Mesenchymal stem cell (in vitro differentiated cells and primary cell): Measurements from ENCODE around the gene SEMA4G.

ENCODE experiments used
- DNase-seq: peaks from one replicate; pipeline ENCODE4 v3.0.0-alpha.2; 2013
- H2AFZ ChIP-seq: one replicate; pipeline ENCODE4 v1.6.1; 2013; ENCODE audit warnings: low read depth, mild to moderate bottlenecking, control low read depth, inconsistent platforms, low read length, moderate library complexity
- H2AK5ac ChIP-seq: 2 replicates; pipeline ENCODE4 v1.6.1; 2013; ENCODE audit warnings: low read length, moderate library complexity, mild to moderate bottlenecking, inconsistent platforms; ENCODE audit not compliant: severe bottlenecking
- H2BK120ac ChIP-seq: one replicate; pipeline ENCODE4 v1.6.1; 2013; ENCODE audit warnings: low read depth, mild to moderate bottlenecking, inconsistent platforms, low read length, moderate library complexity
- H2BK12ac ChIP-seq, 2 experiments: one replicate each; pipeline ENCODE4 v1.6.1; 2013; ENCODE audit warnings: inconsistent platforms in 2 of 2, low read length in 2 of 2, mild to moderate bottlenecking in 2 of 2, moderate library complexity in 2 of 2, control low read depth in 1 of 2
- H2BK15ac ChIP-seq: one replicate; pipeline ENCODE4 v1.6.1; 2013; ENCODE audit warnings: mild to moderate bottlenecking, low read depth, inconsistent platforms; ENCODE audit not compliant: poor library complexity, severe bottlenecking
- H2BK5ac ChIP-seq: 2 replicates; pipeline ENCODE4 v1.6.1; 2013; ENCODE audit warnings: low read depth, mild to moderate bottlenecking, low read length, control low read depth, inconsistent platforms; ENCODE audit not compliant: poor library complexity, severe bottlenecking
- H3K14ac ChIP-seq, 2 experiments: one replicate each; pipeline ENCODE4 v1.6.1; 2013; ENCODE audit warnings: inconsistent platforms in 2 of 2, low read length in 2 of 2, control low read depth in 1 of 2, mild to moderate bottlenecking in 1 of 2, moderate library complexity in 1 of 2
- H3K18ac ChIP-seq, 2 experiments: one replicate each; pipeline ENCODE4 v1.6.1; 2013; ENCODE audit warnings: inconsistent platforms in 2 of 2, low read length in 2 of 2, control low read depth in 1 of 2, low read depth in 1 of 2, mild to moderate bottlenecking in 1 of 2
- H3K23ac ChIP-seq, 2 experiments: one replicate each; pipeline ENCODE4 v1.6.1; 2013; ENCODE audit warnings: inconsistent platforms in 2 of 2, low read length in 2 of 2, mild to moderate bottlenecking in 2 of 2, moderate library complexity in 2 of 2, control low read depth in 1 of 2
- H3K27ac ChIP-seq: 2 replicates; pipeline ENCODE4 v1.5.1; 2013; ENCODE audit warnings: mild to moderate bottlenecking, moderate library complexity, low read length, control low read depth, inconsistent platforms; ENCODE audit not compliant: poor library complexity, severe bottlenecking
- H3K27me3 ChIP-seq, 2 experiments: 2 replicates each; pipeline versions ENCODE4 v1.6.1 to v1.7.0; 2013; ENCODE audit warnings: low read length in 2 of 2, mild to moderate bottlenecking in 2 of 2, moderate library complexity in 2 of 2, control low read depth in 1 of 2, inconsistent platforms in 1 of 2; ENCODE audit not compliant: control insufficient read depth in 1 of 2, insufficient read depth in 1 of 2
- H3K36me3 ChIP-seq, 2 experiments: 2 replicates each; pipeline versions ENCODE4 v1.6.1 to v1.7.0; 2013; ENCODE audit warnings: low read length in 2 of 2, control low read depth in 1 of 2, inconsistent platforms in 1 of 2, low read depth in 1 of 2, mild to moderate bottlenecking in 1 of 2; ENCODE audit not compliant: insufficient read depth in 2 of 2, control insufficient read depth in 1 of 2
- H3K4ac ChIP-seq, 2 experiments: one replicate each; pipeline ENCODE4 v1.6.1; 2013; ENCODE audit warnings: inconsistent platforms in 2 of 2, low read length in 2 of 2, mild to moderate bottlenecking in 2 of 2, moderate library complexity in 2 of 2, control low read depth in 1 of 2, low read depth in 1 of 2
- H3K4me1 ChIP-seq: 2 replicates; pipeline ENCODE4 v1.6.1; 2013; ENCODE audit warnings: low read depth, low read length, control low read depth; ENCODE audit not compliant: control insufficient read depth, insufficient read depth
- H3K4me2 ChIP-seq: 2 replicates; pipeline ENCODE4 v1.6.1; 2013; ENCODE audit warnings: low read length, mild to moderate bottlenecking, inconsistent platforms; ENCODE audit not compliant: poor library complexity, severe bottlenecking
- H3K4me3 ChIP-seq, 2 experiments: 2 replicates each; pipeline versions ENCODE4 v1.5.1 to v1.7.0; 2013; ENCODE audit warnings: low read length in 2 of 2, mild to moderate bottlenecking in 2 of 2, control low read depth in 1 of 2, low read depth in 1 of 2; ENCODE audit not compliant: insufficient read depth in 1 of 2
- H3K79me1 ChIP-seq: replicated peaks from 2 replicates; pipeline ENCODE4 v1.6.1; 2013; ENCODE audit warnings: mild to moderate bottlenecking, control low read depth, low read length, inconsistent platforms; ENCODE audit not compliant: poor library complexity, severe bottlenecking
- H3K9ac ChIP-seq: 2 replicates; pipeline ENCODE4 v1.7.0; 2013; ENCODE audit warnings: mild to moderate bottlenecking, low read length, moderate library complexity
- H3K9me3 ChIP-seq: 2 replicates; pipeline ENCODE4 v1.7.0; 2013; ENCODE audit warnings: mild to moderate bottlenecking, low read length; ENCODE audit not compliant: control insufficient read depth
- H4K8ac ChIP-seq: one replicate; pipeline ENCODE4 v1.6.1; 2013; ENCODE audit warnings: inconsistent platforms, mild to moderate bottlenecking, low read length, moderate library complexity
- H4K91ac ChIP-seq: one replicate; pipeline ENCODE4 v1.6.1; 2013; ENCODE audit warnings: mild to moderate bottlenecking, low read length, inconsistent platforms
- WGBS: methylation state at CpG from one replicate; pipeline ENCODE4 v1.1.7; 2013; ENCODE audit warnings: mixed read lengths; 5-methylcytosine and 5-hydroxymethylcytosine counted together

SEMA4G gene

GRCh38 chr10:100999742-101000126 is 30.4 kb downstream of the SEMA4G start, which contains the start of gene LZTS2:
TSS of gene LZTS2 (plus strand) at chr10:100999808. CDS start at chr10:101002539, 2,731 bp downstream.
- Histone ChIP-seq H3K4me2 (peak within 1 kb of the TSS; percentile 79), H2AFZ (peak within 1 kb of the TSS; percentile 47), H3K4me3 (peak within 1 kb of the TSS; percentile 75 to 96), H3K9me3 (no peaks in the 10 kb centered on the region), H3K23ac (peak within 1 kb of the TSS in 1 of 2 experiments; percentile 86), H3K14ac (peak within 1 kb of the TSS in 1 of 2 experiments; percentile 90), H2BK15ac (peak within 1 kb of the TSS; percentile 92), H3K18ac (peak within 1 kb of the TSS; percentile 99 to 100), H2BK120ac (peak within 1 kb of the TSS; percentile 99), H2BK5ac (peak within 1 kb of the TSS; percentile 71), H3K36me3 (peaks cover 27 to 28% of the 10 kb centered on the region in 2 experiments), H4K8ac (peak within 1 kb of the TSS; percentile 97), H3K4ac (peak within 1 kb of the TSS; percentile 90 to 100), H3K79me1 (peaks cover 13% of the 10 kb centered on the region), H3K27ac (peak within 1 kb of the TSS; percentile 99), H3K27me3 (no peaks in the 10 kb centered on the region), H2BK12ac (peak within 1 kb of the TSS; percentile 44 to 99), H2AK5ac (peak within 1 kb of the TSS; percentile 57), H4K91ac (peak within 1 kb of the TSS; percentile 99), H3K4me1 (peaks cover 37% of the 10 kb centered on the region), H3K9ac (peak within 1 kb of the TSS; percentile 100)
- no peak for DNase-seq
- 0% methylated on average over 14 of the region's 44 CpGs for WGBS

GRCh38 chr10:101000127-101000914 is 31.0 kb downstream of the SEMA4G start:
- Histone ChIP-seq H2BK12ac (peak overlapping the region; percentile 20 to 45), H3K23ac (peak overlapping the region in 1 of 2 experiments; percentile 63), H3K4me3 (peak overlapping the region; percentile 75 to 96), H3K9ac (peak overlapping the region; percentile 100), H3K18ac (peak overlapping the region; percentile 16 to 95), H3K9me3 (no peaks in the 10 kb centered on the region), H2AK5ac (peak overlapping the region; percentile 57), H2BK15ac (peak overlapping the region; percentile 73), H3K36me3 (peaks cover 30 to 32% of the 10 kb centered on the region in 2 experiments), H2BK5ac (peak overlapping the region; percentile 11), H3K27me3 (no peaks in the 10 kb centered on the region), H3K14ac (peak overlapping the region in 1 of 2 experiments; percentile 78), H4K91ac (peak overlapping the region; percentile 99), H3K4ac (peak overlapping the region; percentile 50 to 96), H3K4me1 (peaks cover 39% of the 10 kb centered on the region), H4K8ac (peak overlapping the region; percentile 72), H2BK120ac (peak overlapping the region; percentile 97), H3K27ac (peak overlapping the region; percentile 83), H3K4me2 (peak overlapping the region; percentile 39), H2AFZ (no peak overlapping the region), H3K79me1 (peaks cover 16% of the 10 kb centered on the region)
- 1% methylated on average over 13 of the region's 19 CpGs for WGBS
- peak; percentile 52 for DNase-seq

- peak overlapping the region; percentile 43 for H3K4me2 ChIP-seq
- H3K4me1 ChIP-seq: peaks cover 39% of the 10 kb centered on the region
- peak overlapping the region; percentile 12 to 20 for H2BK12ac ChIP-seq
- peak overlapping the region; percentile 45 for H4K8ac ChIP-seq
- peak overlapping the region; percentile 16 to 95 for H3K18ac ChIP-seq
- peak overlapping the region; percentile 75 to 96 for H3K4me3 ChIP-seq
- no peak overlapping the region for H2AFZ ChIP-seq
- H2BK120ac ChIP-seq: peak overlapping the region; percentile 97
- DNase-seq: peak; percentile 93
- H3K23ac ChIP-seq: peak overlapping the region in 1 of 2 experiments; percentile 1
- H2AK5ac ChIP-seq: peak overlapping the region; percentile 27
- no peaks in the 10 kb centered on the region for H3K27me3 ChIP-seq
- no peak overlapping the region for H2BK5ac ChIP-seq
- H3K9me3 ChIP-seq: no peaks in the 10 kb centered on the region
- peak overlapping the region; percentile 100 for H3K9ac ChIP-seq
- H4K91ac ChIP-seq: peak overlapping the region; percentile 55
- 40% methylated on average over 11 of the region's 12 CpGs for WGBS
- peak overlapping the region in 1 of 2 experiments; percentile 90 for H3K14ac ChIP-seq
- H3K36me3 ChIP-seq: peaks cover 38 to 40% of the 10 kb centered on the region in 2 experiments
- H3K79me1 ChIP-seq: peaks cover 24% of the 10 kb centered on the region
- H3K4ac ChIP-seq: peak overlapping the region in 1 of 2 experiments; percentile 96
- peak overlapping the region; percentile 83 for H3K27ac ChIP-seq
- peak overlapping the region; percentile 60 for H2BK15ac ChIP-seq
These were observed 31.8 kb downstream of the SEMA4G start for GRCh38 chr10:101000915-101001658.
